OCI-LY1 (cell line): ENCODE measurements around the gene ZNF366.

Source experiments
- H2AFZ ChIP-seq: fragments of 200-600 bp; sonication (generic), shearing (Covaris generic); 2 replicates; pipeline ENCODE4 v1.6.0; 2014; ENCODE audit warnings: antibody characterized with exemption, mild to moderate bottlenecking, low read length
- H3F3A ChIP-seq: fragments of 200-600 bp; sonication (generic), shearing (Covaris generic); 2 replicates; pipeline ENCODE4 v1.6.0; 2014; ENCODE audit warnings: mild to moderate bottlenecking, antibody characterized with exemption, low read length, moderate library complexity; ENCODE audit not compliant: insufficient read depth
- H3K27ac ChIP-seq: fragments of 200-600 bp; sonication (generic); 2 replicates; pipeline ENCODE4 v1.5.1; 2014; ENCODE audit warnings: low read length, mixed run types, mild to moderate bottlenecking, low read depth; ENCODE audit not compliant: poor library complexity, severe bottlenecking
- H3K27me3 ChIP-seq: fragments of 200-600 bp; sonication (generic); 2 replicates; pipeline ENCODE4 v1.6.0; 2014; ENCODE audit warnings: antibody characterized with exemption, mild to moderate bottlenecking, low read length, moderate library complexity; ENCODE audit not compliant: insufficient read depth
- H3K36me3 ChIP-seq: fragments of 200-600 bp; sonication (generic); 2 replicates; pipeline ENCODE4 v1.6.1; 2014; ENCODE audit warnings: mild to moderate bottlenecking, antibody characterized with exemption, low read length, moderate library complexity, mixed read lengths; ENCODE audit not compliant: insufficient read depth
- H3K4me1 ChIP-seq: fragments of 200-600 bp; sonication (generic); 2 replicates; pipeline ENCODE4 v1.5.1; 2014; ENCODE audit warnings: mild to moderate bottlenecking, low read length, moderate library complexity; ENCODE audit not compliant: insufficient read depth, severe bottlenecking
- H3K4me2 ChIP-seq: fragments of 200-600 bp; sonication (generic), shearing (Covaris generic); 2 replicates; pipeline ENCODE4 v1.6.1; 2014; ENCODE audit warnings: low read length
- H3K4me3 ChIP-seq: fragments of 200-600 bp; sonication (generic); 2 replicates; pipeline ENCODE4 v1.5.1; 2014; ENCODE audit warnings: low read length, low read depth, mild to moderate bottlenecking, mixed read lengths; ENCODE audit not compliant: poor library complexity, severe bottlenecking
- H3K79me2 ChIP-seq: fragments of 200-600 bp; shearing (Covaris generic); 2 replicates; pipeline ENCODE4 v1.6.1; 2016; ENCODE audit warnings: mixed run types, low read length, mixed read lengths; ENCODE audit not compliant: insufficient read depth
- H3K9ac ChIP-seq: fragments of 200-600 bp; sonication (generic), shearing (Covaris generic); 2 replicates; pipeline ENCODE4 v1.6.1; 2014; ENCODE audit warnings: mild to moderate bottlenecking, low read length, mixed read lengths
- H3K9me2 ChIP-seq: fragments of 200-600 bp; sonication (generic), shearing (Covaris generic); 2 replicates; pipeline ENCODE4 v1.6.1; 2014; ENCODE audit warnings: low read depth, mild to moderate bottlenecking, low read length, mixed read lengths
- H3K9me3 ChIP-seq: fragments of 200-600 bp; shearing (Covaris generic); 2 replicates; pipeline ENCODE4 v1.6.1; 2014; ENCODE audit warnings: low read length, mixed read lengths
- H4K20me1 ChIP-seq: fragments of 200-600 bp; sonication (generic), shearing (Covaris generic); 2 replicates; pipeline ENCODE4 v1.6.0; 2016; ENCODE audit warnings: mild to moderate bottlenecking, low read length; ENCODE audit not compliant: insufficient read depth
- EZH2 ChIP-seq: fragments of 200-600 bp; sonication (generic), shearing (Covaris generic); IDR thresholded peaks from 2 replicates; pipeline ENCODE4 v1.8.0; 2017; ENCODE audit warnings: borderline replicate concordance, mixed run types, mild to moderate bottlenecking, antibody characterized with exemption, low read length, moderate library complexity, mixed read lengths
- TF ChIP-seq, protein P1 (sequence below): fragments of 200-600 bp; sonication (generic), shearing (Covaris generic); IDR thresholded peaks from 2 replicates; pipeline ENCODE4 v1.5.1; 2017; ENCODE audit warnings: mild to moderate bottlenecking, antibody characterized with exemption, low read length, moderate library complexity, mixed read lengths

The ZNF366 gene

DNA sequence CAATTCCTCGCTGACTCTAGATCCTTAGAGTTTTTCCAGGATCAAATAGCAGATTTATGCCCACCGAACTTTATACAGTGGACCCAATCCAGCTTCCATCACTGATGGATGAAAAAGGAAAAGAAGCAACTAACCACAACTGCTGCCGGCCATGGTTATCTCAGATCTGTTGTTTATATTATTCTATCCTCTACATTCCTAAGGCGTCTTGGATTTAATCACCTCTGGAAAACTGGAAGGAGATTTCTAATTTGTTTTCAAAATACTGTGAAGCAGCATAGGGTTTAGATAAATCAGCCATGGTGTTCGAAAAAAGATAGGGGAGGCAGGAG is 663 bp upstream of the ZNF366 start:
- Histone ChIP-seq H3K4me3 (no peak overlapping the region), H3K4me1 (no peaks in the 10 kb centered on the region), H4K20me1 (no peaks in the 10 kb centered on the region), H3K9ac (no peak overlapping the region), H3F3A (no peaks in the 10 kb centered on the region), H3K36me3 (no peaks in the 10 kb centered on the region), H2AFZ (no peak overlapping the region), H3K79me2 (no peaks in the 10 kb centered on the region), H3K4me2 (no peak overlapping the region), H3K27ac (no peak overlapping the region), H3K9me2 (no peaks in the 10 kb centered on the region), H3K9me3 (no peaks in the 10 kb centered on the region), H3K27me3 (peaks cover 10% of the 10 kb centered on the region; the same call in 1 of the 2 replicates)
- TF ChIP-seq, protein P1, sequence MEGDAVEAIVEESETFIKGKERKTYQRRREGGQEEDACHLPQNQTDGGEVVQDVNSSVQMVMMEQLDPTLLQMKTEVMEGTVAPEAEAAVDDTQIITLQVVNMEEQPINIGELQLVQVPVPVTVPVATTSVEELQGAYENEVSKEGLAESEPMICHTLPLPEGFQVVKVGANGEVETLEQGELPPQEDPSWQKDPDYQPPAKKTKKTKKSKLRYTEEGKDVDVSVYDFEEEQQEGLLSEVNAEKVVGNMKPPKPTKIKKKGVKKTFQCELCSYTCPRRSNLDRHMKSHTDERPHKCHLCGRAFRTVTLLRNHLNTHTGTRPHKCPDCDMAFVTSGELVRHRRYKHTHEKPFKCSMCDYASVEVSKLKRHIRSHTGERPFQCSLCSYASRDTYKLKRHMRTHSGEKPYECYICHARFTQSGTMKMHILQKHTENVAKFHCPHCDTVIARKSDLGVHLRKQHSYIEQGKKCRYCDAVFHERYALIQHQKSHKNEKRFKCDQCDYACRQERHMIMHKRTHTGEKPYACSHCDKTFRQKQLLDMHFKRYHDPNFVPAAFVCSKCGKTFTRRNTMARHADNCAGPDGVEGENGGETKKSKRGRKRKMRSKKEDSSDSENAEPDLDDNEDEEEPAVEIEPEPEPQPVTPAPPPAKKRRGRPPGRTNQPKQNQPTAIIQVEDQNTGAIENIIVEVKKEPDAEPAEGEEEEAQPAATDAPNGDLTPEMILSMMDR = no peak
- TF ChIP-seq EZH2 = no peak

DNA sequence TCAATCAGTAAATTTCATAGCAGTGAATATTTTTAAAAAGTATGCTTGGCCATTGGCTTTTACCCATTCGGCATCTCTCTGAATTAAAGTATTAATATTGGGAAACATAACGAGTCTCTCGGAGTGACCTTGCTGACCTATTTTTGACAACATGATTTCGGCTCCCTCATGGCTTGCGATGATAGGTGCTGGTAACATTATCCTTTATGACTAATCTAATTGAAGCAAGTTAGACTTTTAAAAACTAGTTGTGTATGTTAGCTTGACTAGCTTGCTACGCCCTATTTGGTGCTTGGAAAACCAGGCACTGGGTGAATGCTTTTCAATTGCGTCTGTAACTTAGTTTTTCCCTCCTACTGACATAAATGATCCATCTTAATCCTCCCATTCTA is 1.1 kb downstream of the ZNF366 start:
- Histone ChIP-seq H3K9me3 (no peaks in the 10 kb centered on the region), H3K9ac (no peak overlapping the region), H3K79me2 (no peaks in the 10 kb centered on the region), H3K27ac (no peak overlapping the region), H2AFZ (no peak overlapping the region), H3K4me3 (no peak overlapping the region), H3K4me2 (no peak overlapping the region), H3K27me3 (peaks cover 10% of the 10 kb centered on the region; the same call in 1 of the 2 replicates), H3K4me1 (no peaks in the 10 kb centered on the region), H4K20me1 (no peaks in the 10 kb centered on the region), H3F3A (no peaks in the 10 kb centered on the region), H3K36me3 (no peaks in the 10 kb centered on the region), H3K9me2 (no peaks in the 10 kb centered on the region)
- TF ChIP-seq EZH2 = no peak
- TF ChIP-seq, protein P1 = no peak

DNA sequence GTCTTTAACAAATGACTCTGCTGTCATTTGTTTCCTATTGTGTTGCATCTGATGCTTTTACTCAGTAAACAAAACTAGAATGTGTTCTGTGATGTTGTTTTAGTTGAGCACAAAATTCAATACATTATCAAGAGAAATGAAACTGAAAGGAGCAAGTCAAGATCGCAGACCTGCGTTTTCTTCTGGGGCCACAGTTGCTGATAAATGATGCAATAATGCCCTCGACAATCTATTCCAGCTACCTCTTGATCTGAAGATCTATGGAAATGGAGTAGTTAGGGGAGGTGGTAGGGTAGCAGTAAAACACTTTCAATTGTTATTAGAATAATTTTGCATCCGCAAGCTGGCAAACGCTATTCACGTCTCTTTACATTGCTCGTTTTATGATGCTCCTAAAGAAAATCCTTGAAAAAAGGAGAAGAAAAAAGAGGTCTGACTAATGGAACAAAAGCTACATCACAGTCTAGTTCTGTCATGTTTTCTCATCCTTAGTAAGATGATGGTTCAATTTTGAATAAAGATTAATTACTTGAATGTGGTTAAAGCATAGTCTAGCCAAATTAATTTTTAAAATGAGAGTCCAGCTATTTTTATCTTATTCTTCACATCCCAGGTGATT is 1.6 kb downstream of the ZNF366 start:
- H4K20me1 ChIP-seq = no peaks in the 10 kb centered on the region
- no peaks in the 10 kb centered on the region for H3F3A ChIP-seq
- H3K9me2 ChIP-seq = no peaks in the 10 kb centered on the region
- TF ChIP-seq, protein P1 = no peak
- TF ChIP-seq EZH2 = no peak
- no peak overlapping the region for H2AFZ ChIP-seq
- no peak overlapping the region for H3K4me3 ChIP-seq
- no peak overlapping the region for H3K4me2 ChIP-seq
- no peaks in the 10 kb centered on the region for H3K9me3 ChIP-seq
- no peaks in the 10 kb centered on the region for H3K36me3 ChIP-seq
- no peak overlapping the region for H3K27ac ChIP-seq
- H3K4me1 ChIP-seq = no peaks in the 10 kb centered on the region
- H3K9ac ChIP-seq = no peak overlapping the region
- no peaks in the 10 kb centered on the region for H3K79me2 ChIP-seq
- H3K27me3 ChIP-seq = peaks cover 10% of the 10 kb centered on the region; the same call in 1 of the 2 replicates
